ENCODE measurements around the gene GABPB2. TPM values are rescaled to one million over a fixed set of nuclear protein-coding genes. Genes with fewer than 3 reads are reported as not detected.

GABPB2 gene
- total and polyA plus RNA-seq, 2 donors (not counting 1 experiment from before 2014, with no cell fraction given), result 13.9 to 14.9 TPM

- Histone ChIP-seq H3K9ac (ENCODE audit: insufficient read depth, low read length) (peak overlapping the region; percentile 23), H3K9me3 (ENCODE audit: control insufficient read depth, insufficient read depth, low read depth, low read length) (no peaks in the 10 kb centered on the region), H4K20me1 (ENCODE audit: control insufficient read depth, extremely low read depth, insufficient read depth, low read length) (no peaks in the 10 kb centered on the region), H3K4me1 (ENCODE audit: control insufficient read depth, extremely low read depth, insufficient read depth, low read length) (peaks cover 10% of the 10 kb centered on the region), H3K4me3 (replicated peaks in 1 of 4; ENCODE audit: control extremely low read depth in 1 of 4, insufficient read depth in 1 of 4, low read depth in 3 of 4, low read length in 4 of 4) (peak overlapping the region; percentile 43 to 69 (median 60)), H3K27ac (ENCODE audit: insufficient read depth, low read length) (no peak overlapping the region), H2AFZ (ENCODE audit: low read length) (peak overlapping the region; percentile 78), H3K79me2 (ENCODE audit: control insufficient read depth, insufficient read depth, low read length) (no peaks in the 10 kb centered on the region), H3K4me2 (ENCODE audit: extremely low read depth, insufficient read depth, low read length) (peak overlapping the region; percentile 97), H3K36me3 (ENCODE audit: control insufficient read depth, insufficient read depth, low read length) (no peaks in the 10 kb centered on the region), H3K27me3 (ENCODE audit: control insufficient read depth, insufficient read depth, low read length) (peaks cover 3% of the 10 kb centered on the region)
- DNase-seq (ENCODE audit: low read depth in 2 of 2), result peak in 1 of 2 donors; percentile 6
- TF ChIP-seq CTCF (conservative IDR thresholded peaks at IDR 0.05 in 1 of 2, IDR thresholded peaks at IDR 0.05 in 1 of 2; ENCODE audit: low read depth in 1 of 2, low read length in 2 of 2) (no peak), EZH2 (IDR thresholded peaks at IDR 0.05; ENCODE audit: low read length, missing control alignments) (no peak)
These were observed 75.5 kb downstream of the GABPB2 start for GRCh38 chr1:151146072-151146411.

DNA sequence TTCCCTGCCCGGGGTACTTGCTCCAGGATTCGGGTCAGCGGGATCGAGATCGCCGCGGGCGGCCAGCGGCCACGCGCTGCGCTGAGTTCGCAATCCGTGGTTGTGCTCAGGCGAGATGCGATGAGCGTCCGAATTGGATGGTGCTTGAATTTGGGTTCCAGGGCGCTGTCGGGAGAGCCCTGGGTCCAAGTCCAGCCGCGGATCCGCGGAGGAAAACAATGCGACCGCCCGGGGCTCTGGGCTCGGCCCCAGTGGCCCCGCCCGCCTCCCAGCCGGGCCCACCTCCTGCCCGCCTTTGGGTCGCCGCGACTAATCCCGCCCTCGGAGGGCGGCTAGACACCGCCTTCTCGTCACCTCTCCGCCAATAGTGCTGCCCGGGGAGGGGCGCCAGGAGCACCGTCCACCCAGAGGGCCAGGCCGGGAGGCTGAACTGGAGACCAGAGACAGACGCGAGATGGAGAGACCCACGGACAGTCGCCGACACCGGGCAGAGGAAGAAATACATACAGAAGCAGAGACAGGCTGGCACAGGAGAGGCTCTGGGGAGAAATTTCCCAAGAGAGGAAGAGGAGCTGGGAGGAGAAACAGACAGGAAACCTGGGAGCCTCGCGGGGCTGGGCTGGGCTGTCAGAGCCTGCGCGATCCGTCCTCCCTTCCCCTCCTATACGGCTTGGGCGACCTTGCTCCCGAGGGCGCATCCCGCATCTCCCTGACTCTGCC lies 76.0 kb downstream of the GABPB2 start, which contains the start of gene SEMA6C:
Gene SEMA6C, minus strand, starts transcription at position 220 of the 720 bp plus-strand sequence. CDS start 4,010 bp downstream, outside the sequence.
- Histone ChIP-seq H4K20me1 (ENCODE audit: control insufficient read depth, extremely low read depth, insufficient read depth, low read length) (no peaks in the 10 kb centered on the region), H3K4me3 (replicated peaks in 1 of 4; ENCODE audit: control extremely low read depth in 1 of 4, insufficient read depth in 1 of 4, low read depth in 3 of 4, low read length in 4 of 4) (peak within 1 kb of the TSS; percentile 55 to 71 (median 65)), H3K4me1 (ENCODE audit: control insufficient read depth, extremely low read depth, insufficient read depth, low read length) (peaks cover 10% of the 10 kb centered on the region), H2AFZ (ENCODE audit: low read length) (peak within 1 kb of the TSS; percentile 92), H3K36me3 (ENCODE audit: control insufficient read depth, insufficient read depth, low read length) (no peaks in the 10 kb centered on the region), H3K4me2 (ENCODE audit: extremely low read depth, insufficient read depth, low read length) (peak within 1 kb of the TSS; percentile 97), H3K27ac (ENCODE audit: insufficient read depth, low read length) (no peak within 1 kb of the TSS), H3K27me3 (ENCODE audit: control insufficient read depth, insufficient read depth, low read length) (peaks cover 3% of the 10 kb centered on the region), H3K9me3 (ENCODE audit: control insufficient read depth, insufficient read depth, low read depth, low read length) (no peaks in the 10 kb centered on the region), H3K79me2 (ENCODE audit: control insufficient read depth, insufficient read depth, low read length) (no peaks in the 10 kb centered on the region), H3K9ac (ENCODE audit: insufficient read depth, low read length) (peak within 1 kb of the TSS; percentile 23)
- TF ChIP-seq EZH2 (IDR thresholded peaks at IDR 0.05; ENCODE audit: low read length, missing control alignments), result no peak
- no peak for TF ChIP-seq CTCF (conservative IDR thresholded peaks at IDR 0.05 in 1 of 2, IDR thresholded peaks at IDR 0.05 in 1 of 2; ENCODE audit: low read depth in 1 of 2, low read length in 2 of 2)
- peak; percentile 86 to 90 for DNase-seq (ENCODE audit: low read depth in 2 of 2)

GRCh38 chr1:151147132-151147503 lies 76.6 kb downstream of the GABPB2 start:
- Histone ChIP-seq H3K4me1 (ENCODE audit: control insufficient read depth, extremely low read depth, insufficient read depth, low read length) (peaks cover 10% of the 10 kb centered on the region), H2AFZ (ENCODE audit: low read length) (peak overlapping the region; percentile 92), H3K27me3 (ENCODE audit: control insufficient read depth, insufficient read depth, low read length) (peaks cover 3% of the 10 kb centered on the region), H3K27ac (ENCODE audit: insufficient read depth, low read length) (no peak overlapping the region), H3K9me3 (ENCODE audit: control insufficient read depth, insufficient read depth, low read depth, low read length) (no peaks in the 10 kb centered on the region), H3K4me2 (ENCODE audit: extremely low read depth, insufficient read depth, low read length) (peak overlapping the region; percentile 97), H3K9ac (ENCODE audit: insufficient read depth, low read length) (peak overlapping the region; percentile 12), H4K20me1 (ENCODE audit: control insufficient read depth, extremely low read depth, insufficient read depth, low read length) (no peaks in the 10 kb centered on the region), H3K4me3 (replicated peaks in 1 of 4; ENCODE audit: control extremely low read depth in 1 of 4, insufficient read depth in 1 of 4, low read depth in 3 of 4, low read length in 4 of 4) (peak overlapping the region; percentile 55 to 71 (median 65)), H3K79me2 (ENCODE audit: control insufficient read depth, insufficient read depth, low read length) (no peaks in the 10 kb centered on the region), H3K36me3 (ENCODE audit: control insufficient read depth, insufficient read depth, low read length) (no peaks in the 10 kb centered on the region)
- TF ChIP-seq CTCF (conservative IDR thresholded peaks at IDR 0.05 in 1 of 2, IDR thresholded peaks at IDR 0.05 in 1 of 2; ENCODE audit: low read depth in 1 of 2, low read length in 2 of 2) (no peak), EZH2 (IDR thresholded peaks at IDR 0.05; ENCODE audit: low read length, missing control alignments) (no peak)
- DNase-seq (ENCODE audit: low read depth in 2 of 2), result no peak

All from fibroblast of lung (primary cell).